ENCODE data around the gene ATG7.
"Not testable (repeated sequence)": the region's sequence is repeated elsewhere in the genome, so short reads cannot be mapped to it uniquely, and the experiment has no call there.

ATG7 gene

GRCh38 chr3:11250902-11251806 is 21.0 kb upstream of the ATG7 start:
- no peak for DNase-seq (ENCODE audit: low read depth, low spot score)

- DNase-seq (ENCODE audit: low read depth, low spot score) = no peak
Measured at GRCh38 chr3:11251807-11252176, 20.4 kb upstream of the ATG7 start.

GRCh38 chr3:11254876-11255275 is 17.3 kb upstream of the ATG7 start:
- DNase-seq (ENCODE audit: low read depth, low spot score) = no peak

- DNase-seq (ENCODE audit: low read depth, low spot score) = not testable (repeated sequence)
Measured at GRCh38 chr3:11255537-11255936, 16.7 kb upstream of the ATG7 start.

GRCh38 chr3:11258958-11259357 is 13.2 kb upstream of the ATG7 start:
- no peak for DNase-seq (ENCODE audit: low read depth, low spot score)

GRCh38 chr3:11260460-11260859 is 11.7 kb upstream of the ATG7 start:
- DNase-seq (ENCODE audit: low read depth, low spot score) = no peak

- DNase-seq (ENCODE audit: low read depth, low spot score) = no peak
Measured at GRCh38 chr3:11269007-11269406, 3.2 kb upstream of the ATG7 start.

GRCh38 chr3:11272906-11273574 is 843 bp downstream of the ATG7 start:
- no peak for DNase-seq (ENCODE audit: low read depth, low spot score)

GRCh38 chr3:11273891-11274291 is 1.7 kb downstream of the ATG7 start:
- no peak for DNase-seq (ENCODE audit: low read depth, low spot score)

GRCh38 chr3:11274566-11275142 is 2.5 kb downstream of the ATG7 start:
- DNase-seq (ENCODE audit: low read depth, low spot score) = no peak

GRCh38 chr3:11275926-11276325 is 3.7 kb downstream of the ATG7 start:
- no peak for DNase-seq (ENCODE audit: low read depth, low spot score)

GRCh38 chr3:11276901-11277300 is 4.7 kb downstream of the ATG7 start:
- DNase-seq (ENCODE audit: low read depth, low spot score) = no peak

GRCh38 chr3:11282250-11283138 is 10.3 kb downstream of the ATG7 start:
- no peak for DNase-seq (ENCODE audit: low read depth, low spot score)

GRCh38 chr3:11283139-11283475 is 10.9 kb downstream of the ATG7 start:
- no peak for DNase-seq (ENCODE audit: low read depth, low spot score)

GRCh38 chr3:11284011-11284410 is 11.8 kb downstream of the ATG7 start:
- no peak for DNase-seq (ENCODE audit: low read depth, low spot score)

GRCh38 chr3:11285471-11285870 is 13.3 kb downstream of the ATG7 start:
- DNase-seq (ENCODE audit: low read depth, low spot score) = no peak

GRCh38 chr3:11287404-11287803 is 15.2 kb downstream of the ATG7 start:
- DNase-seq (ENCODE audit: low read depth, low spot score) = no peak

GRCh38 chr3:11288021-11288491 is 15.9 kb downstream of the ATG7 start:
- no peak for DNase-seq (ENCODE audit: low read depth, low spot score)

- DNase-seq (ENCODE audit: low read depth, low spot score) = no peak
Measured at GRCh38 chr3:11288786-11289637, 16.8 kb downstream of the ATG7 start.

GRCh38 chr3:11289864-11290263 is 17.7 kb downstream of the ATG7 start:
- no peak for DNase-seq (ENCODE audit: low read depth, low spot score)
